Measurements from ENCODE around the gene MED15. TPM values are rescaled to one million over a fixed set of nuclear protein-coding genes. Genes with fewer than 3 reads are reported as not detected.
"Not testable (repeated sequence)": the region's sequence is repeated elsewhere in the genome, so short reads cannot be mapped to it uniquely, and the experiment has no call there.

MED15 gene
- total RNA-seq, 4 donors from 2014 or later: 36.5 to 90.5 (median 57.2) TPM

- no peak for TF ChIP-seq CTCF (IDR thresholded peaks at IDR 0.05)
- no peak for ATAC-seq (ENCODE audit: low FRiP score)
- no peak for DNase-seq (ENCODE audit: low spot score)
Measured at GRCh38 chr22:20464912-20465758, 42.3 kb upstream of the MED15 start.

GRCh38 chr22:20465759-20466077 lies 41.7 kb upstream of the MED15 start:
- DNase-seq (ENCODE audit: low spot score) (no peak), ATAC-seq (ENCODE audit: low FRiP score) (no peak)
- TF ChIP-seq CTCF (IDR thresholded peaks at IDR 0.05): no peak

- ATAC-seq (ENCODE audit: low FRiP score) (no peak), DNase-seq (ENCODE audit: low spot score) (no peak)
- no peak for TF ChIP-seq CTCF (IDR thresholded peaks at IDR 0.05)
Measured at GRCh38 chr22:20466659-20467379, 40.6 kb upstream of the MED15 start.

GRCh38 chr22:20469110-20469868 lies 38.1 kb upstream of the MED15 start:
- DNase-seq (ENCODE audit: low spot score) (no peak), ATAC-seq (ENCODE audit: low FRiP score) (no peak)
- no peak for TF ChIP-seq CTCF (IDR thresholded peaks at IDR 0.05)

GRCh38 chr22:20470525-20470924 lies 36.9 kb upstream of the MED15 start:
- ATAC-seq (ENCODE audit: low FRiP score); DNase-seq (ENCODE audit: low spot score): not testable (repeated sequence)

GRCh38 chr22:20471126-20471833 lies 36.1 kb upstream of the MED15 start:
- DNase-seq (ENCODE audit: low spot score) (no peak), ATAC-seq (ENCODE audit: low FRiP score) (no peak)
- TF ChIP-seq CTCF (IDR thresholded peaks at IDR 0.05): no peak

All from omental fat pad (tissue), 4 donors.